ENCODE measurements around the gene MAGED1. TPM values are rescaled to one million over a fixed set of nuclear protein-coding genes. Genes with fewer than 3 reads are reported as not detected.
"Not testable (repeated sequence)": the region's sequence is repeated elsewhere in the genome, so short reads cannot be mapped to it uniquely, and the experiment has no call there.

MAGED1 gene
- total RNA-seq, 1 experiment from 2014 or later: 129 TPM

GRCh38 chrX:51876441-51876840 lies 17.0 kb upstream of the MAGED1 start:
- no peak for DNase-seq (ENCODE audit: low read depth in 1 of 2, low spot score in 2 of 2)
- no peaks in the 10 kb centered on the region for H3K4me1 ChIP-seq (replicated peaks)
- no peaks in the 10 kb centered on the region for H3K9me3 ChIP-seq (replicated peaks)
- H3K27ac ChIP-seq: no peak overlapping the region
- H3K4me3 ChIP-seq: no peak overlapping the region
- H3K27me3 ChIP-seq (replicated peaks): no peaks in the 10 kb centered on the region
- H3K36me3 ChIP-seq: no peaks in the 10 kb centered on the region

- no peak for DNase-seq (ENCODE audit: low read depth in 1 of 2, low spot score in 2 of 2)
- no peak overlapping the region for H3K4me3 ChIP-seq
- no peaks in the 10 kb centered on the region for H3K4me1 ChIP-seq (replicated peaks)
- no peak overlapping the region for H3K27ac ChIP-seq
- no peaks in the 10 kb centered on the region for H3K9me3 ChIP-seq (replicated peaks)
- no peaks in the 10 kb centered on the region for H3K36me3 ChIP-seq
- H3K27me3 ChIP-seq (replicated peaks): no peaks in the 10 kb centered on the region
Observed at GRCh38 chrX:51878056-51878455, 15.4 kb upstream of the MAGED1 start.

- no peak for DNase-seq (ENCODE audit: low read depth in 1 of 2, low spot score in 2 of 2)
- no peaks in the 10 kb centered on the region for H3K36me3 ChIP-seq
- no peaks in the 10 kb centered on the region for H3K27me3 ChIP-seq (replicated peaks)
- no peak overlapping the region for H3K4me3 ChIP-seq
- no peak overlapping the region for H3K27ac ChIP-seq
- H3K4me1 ChIP-seq (replicated peaks): peaks cover 7% of the 10 kb centered on the region
- no peaks in the 10 kb centered on the region for H3K9me3 ChIP-seq (replicated peaks)
Observed at GRCh38 chrX:51889851-51890250, 3.6 kb upstream of the MAGED1 start.

GRCh38 chrX:51891245-51891644 lies 2.2 kb upstream of the MAGED1 start:
- H3K4me1 ChIP-seq (replicated peaks): peaks cover 14% of the 10 kb centered on the region

GRCh38 chrX:51891821-51892551 lies 1.4 kb upstream of the MAGED1 start:
- no peak overlapping the region for H3K27ac ChIP-seq
- no peak overlapping the region for H3K4me3 ChIP-seq
- H3K9me3 ChIP-seq (replicated peaks): no peaks in the 10 kb centered on the region
- no peaks in the 10 kb centered on the region for H3K27me3 ChIP-seq (replicated peaks)
- H3K36me3 ChIP-seq: peaks cover 19% of the 10 kb centered on the region
- peaks cover 14% of the 10 kb centered on the region for H3K4me1 ChIP-seq (replicated peaks)
- peak; percentile 31 to 41 for DNase-seq (ENCODE audit: low read depth in 1 of 2, low spot score in 2 of 2)

More at GRCh38 chrX:51891245-51891644, 2.2 kb upstream of the MAGED1 start:
- no peak overlapping the region for H3K27ac ChIP-seq
- DNase-seq (ENCODE audit: low read depth in 1 of 2, low spot score in 2 of 2): no peak
- H3K4me3 ChIP-seq: no peak overlapping the region
- peaks cover 12% of the 10 kb centered on the region for H3K36me3 ChIP-seq
- no peaks in the 10 kb centered on the region for H3K9me3 ChIP-seq (replicated peaks)
- no peaks in the 10 kb centered on the region for H3K27me3 ChIP-seq (replicated peaks)

- peak in 1 of 2 experiments; percentile 29 for DNase-seq (ENCODE audit: low read depth in 1 of 2, low spot score in 2 of 2)
- H3K36me3 ChIP-seq: peaks cover 30% of the 10 kb centered on the region
- peaks cover 14% of the 10 kb centered on the region for H3K4me1 ChIP-seq (replicated peaks)
- H3K9me3 ChIP-seq (replicated peaks): no peaks in the 10 kb centered on the region
- H3K27me3 ChIP-seq (replicated peaks): no peaks in the 10 kb centered on the region
- H3K27ac ChIP-seq: peak overlapping the region; percentile 59; the same call in 1 of the 2 replicates
- peak overlapping the region; percentile 49 for H3K4me3 ChIP-seq
Observed at GRCh38 chrX:51893931-51894696, 691 bp downstream of the MAGED1 start.

GRCh38 chrX:51894697-51895336 lies 1.4 kb downstream of the MAGED1 start:
- H3K27me3 ChIP-seq (replicated peaks): no peaks in the 10 kb centered on the region
- peak overlapping the region; percentile 49 for H3K4me3 ChIP-seq
- peaks cover 14% of the 10 kb centered on the region for H3K4me1 ChIP-seq (replicated peaks)
- H3K9me3 ChIP-seq (replicated peaks): no peaks in the 10 kb centered on the region
- DNase-seq (ENCODE audit: low read depth in 1 of 2, low spot score in 2 of 2): peak; percentile 9 to 37
- H3K27ac ChIP-seq: no peak overlapping the region
- H3K36me3 ChIP-seq: peaks cover 34% of the 10 kb centered on the region

- no peaks in the 10 kb centered on the region for H3K9me3 ChIP-seq (replicated peaks)
- DNase-seq (ENCODE audit: low read depth in 1 of 2, low spot score in 2 of 2): no peak
- H3K4me1 ChIP-seq (replicated peaks): peaks cover 14% of the 10 kb centered on the region
- H3K27ac ChIP-seq: no peak overlapping the region
- no peaks in the 10 kb centered on the region for H3K27me3 ChIP-seq (replicated peaks)
- peaks cover 43% of the 10 kb centered on the region for H3K36me3 ChIP-seq
- H3K4me3 ChIP-seq: no peak overlapping the region
Observed at GRCh38 chrX:51896626-51897025, 3.2 kb downstream of the MAGED1 start.

GRCh38 chrX:51899741-51900140 lies 6.3 kb downstream of the MAGED1 start:
- no peak overlapping the region for H3K27ac ChIP-seq
- DNase-seq (ENCODE audit: low read depth in 1 of 2, low spot score in 2 of 2): no peak
- no peak overlapping the region for H3K4me3 ChIP-seq
- H3K27me3 ChIP-seq (replicated peaks): no peaks in the 10 kb centered on the region
- peaks cover 46% of the 10 kb centered on the region for H3K36me3 ChIP-seq
- no peaks in the 10 kb centered on the region for H3K9me3 ChIP-seq (replicated peaks)
- peaks cover 8% of the 10 kb centered on the region for H3K4me1 ChIP-seq (replicated peaks)

GRCh38 chrX:51902510-51903050 lies 9.2 kb downstream of the MAGED1 start:
- Histone ChIP-seq H3K9me3 (replicated peaks) (no peaks in the 10 kb centered on the region), H3K27me3 (replicated peaks) (no peaks in the 10 kb centered on the region), H3K4me1 (replicated peaks) (no peaks in the 10 kb centered on the region), H3K36me3 (peaks cover 21% of the 10 kb centered on the region), H3K4me3 (no peak overlapping the region), H3K27ac (no peak overlapping the region)
- no peak for DNase-seq (ENCODE audit: low read depth in 1 of 2, low spot score in 2 of 2)

- H3K36me3 ChIP-seq; H3K27ac ChIP-seq; H3K27me3 ChIP-seq (replicated peaks); H3K4me1 ChIP-seq (replicated peaks); H3K4me3 ChIP-seq; H3K9me3 ChIP-seq (replicated peaks); DNase-seq (ENCODE audit: low read depth in 1 of 2, low spot score in 2 of 2): not testable (repeated sequence)
Observed at GRCh38 chrX:51905152-51905551, 11.7 kb downstream of the MAGED1 start.

GRCh38 chrX:51905711-51906110 lies 12.3 kb downstream of the MAGED1 start:
- no peak overlapping the region for H3K4me3 ChIP-seq
- no peak for DNase-seq (ENCODE audit: low read depth in 1 of 2, low spot score in 2 of 2)
- H3K4me1 ChIP-seq (replicated peaks): no peaks in the 10 kb centered on the region
- no peak overlapping the region for H3K27ac ChIP-seq
- no peaks in the 10 kb centered on the region for H3K9me3 ChIP-seq (replicated peaks)
- no peaks in the 10 kb centered on the region for H3K27me3 ChIP-seq (replicated peaks)
- peaks cover 7% of the 10 kb centered on the region for H3K36me3 ChIP-seq

- no peak overlapping the region for H3K4me3 ChIP-seq
- no peaks in the 10 kb centered on the region for H3K4me1 ChIP-seq (replicated peaks)
- H3K27ac ChIP-seq: no peak overlapping the region
- DNase-seq (ENCODE audit: low read depth in 1 of 2, low spot score in 2 of 2): no peak
- no peaks in the 10 kb centered on the region for H3K9me3 ChIP-seq (replicated peaks)
- H3K36me3 ChIP-seq: no peaks in the 10 kb centered on the region
- no peaks in the 10 kb centered on the region for H3K27me3 ChIP-seq (replicated peaks)
Observed at GRCh38 chrX:51917604-51918003, 24.2 kb downstream of the MAGED1 start.

GRCh38 chrX:51922561-51922960 lies 29.1 kb downstream of the MAGED1 start:
- Histone ChIP-seq H3K27me3 (replicated peaks) (no peaks in the 10 kb centered on the region), H3K4me3 (no peak overlapping the region), H3K4me1 (replicated peaks) (no peaks in the 10 kb centered on the region), H3K9me3 (replicated peaks) (no peaks in the 10 kb centered on the region), H3K36me3 (no peaks in the 10 kb centered on the region), H3K27ac (no peak overlapping the region)
- DNase-seq (ENCODE audit: low read depth in 1 of 2, low spot score in 2 of 2): no peak
